ENCODE results near the gene CDK5RAP3. TPM values are rescaled to one million over a fixed set of nuclear protein-coding genes. Genes with fewer than 3 reads are reported as not detected.
A peak's percentile ranks its signal among the peaks of the same experiment; 100 is the strongest.

Gene CDK5RAP3
- total RNA-seq, 1 experiment from 2014 or later = 149 TPM

DNA sequence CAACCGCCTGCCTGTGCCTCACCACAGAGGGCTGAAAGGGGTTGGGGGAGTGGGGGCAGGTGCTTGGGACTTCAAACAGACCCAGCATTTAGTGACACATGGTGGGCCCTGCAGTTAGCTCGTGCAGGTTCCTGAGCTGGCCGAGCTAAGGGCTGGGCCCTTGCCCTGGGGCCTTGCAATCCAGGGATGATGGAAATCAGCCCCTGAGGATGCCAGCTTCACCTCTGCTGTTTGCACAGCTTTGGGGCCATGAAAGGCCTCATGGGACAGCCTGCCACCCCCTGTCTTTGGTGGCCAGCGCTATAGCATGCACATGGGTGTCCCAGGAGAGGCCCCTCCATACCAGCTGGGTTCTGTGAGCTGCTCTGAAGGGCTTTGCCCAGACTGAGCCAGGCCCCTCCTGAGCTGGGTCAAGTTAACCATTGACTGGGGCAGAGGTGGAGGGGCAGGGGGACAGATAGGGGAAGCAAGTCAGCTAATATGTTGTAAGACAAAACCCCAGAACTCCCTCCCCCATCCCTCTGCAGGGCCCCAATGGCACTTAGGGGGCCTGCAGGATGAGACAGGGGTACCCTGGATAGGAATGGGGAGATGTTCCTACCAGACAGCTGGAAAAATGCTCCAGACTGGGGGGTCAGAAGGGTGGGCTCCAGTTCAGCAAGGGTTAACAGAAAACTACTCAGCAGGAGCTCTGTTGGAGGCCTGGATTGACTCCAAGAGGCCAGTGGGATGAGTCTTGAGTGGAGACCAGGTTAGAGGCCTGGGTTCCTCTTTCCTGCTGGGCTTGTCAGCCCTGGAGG is 13.9 kb upstream of the CDK5RAP3 start:
- H3K56ac ChIP-seq (ENCODE audit: insufficient read length, low read depth, low read length) = no peak overlapping the region
- no peak overlapping the region for H3K27ac Mint-ChIP-seq
- H3K27me3 Mint-ChIP-seq (ENCODE audit: low read depth) = peaks cover 22% of the 10 kb centered on the region
- no peak overlapping the region for H2AFZ ChIP-seq (ENCODE audit: low read length)
- no CpG with 5 or more reads among the region's 4 CpGs for WGBS (ENCODE audit: extremely low coverage, insufficient read length, low lambda C conversion rate)
- H2BK15ac ChIP-seq (ENCODE audit: low read depth, low read length) = no peak overlapping the region
- H3K23me2 ChIP-seq (ENCODE audit: insufficient read length, low read depth, low read length, poor library complexity, severe bottlenecking) = no peaks in the 10 kb centered on the region
- H4K8ac ChIP-seq (replicated peaks; ENCODE audit: insufficient read length, low read depth, low read length) = no peak overlapping the region
- no peak overlapping the region for H3K18ac ChIP-seq (ENCODE audit: insufficient read length, low read depth, low read length)
- peaks cover 10 to 40% of the 10 kb centered on the region in 2 experiments for H3K4me1 Mint-ChIP-seq
- no peak overlapping the region for H2BK5ac ChIP-seq (ENCODE audit: insufficient read length, low read length)
- no peak overlapping the region for H2BK12ac ChIP-seq (ENCODE audit: insufficient read length, low read depth, low read length)
- H3K4me2 ChIP-seq (ENCODE audit: insufficient read depth, insufficient read length, low read length) = peak overlapping the region; percentile 22
- H3K23ac ChIP-seq (ENCODE audit: insufficient read length, low read depth, low read length) = no peak overlapping the region
- H3K79me1 ChIP-seq (ENCODE audit: insufficient read depth, low read depth, low read length, poor library complexity, severe bottlenecking) = no peaks in the 10 kb centered on the region
- no peak overlapping the region for H4K5ac ChIP-seq (ENCODE audit: insufficient read length, low read depth, low read length)
- no peak overlapping the region for H4K91ac ChIP-seq (ENCODE audit: insufficient read length, low read depth, low read length)
- no peaks in the 10 kb centered on the region; the same call in 1 of the 2 replicates for H3K4me1 ChIP-seq (ENCODE audit: insufficient read depth, low read length)
- no peaks in the 10 kb centered on the region for H3K36me3 Mint-ChIP-seq (ENCODE audit: insufficient read depth in 1 of 3, low read depth in 3 of 3)
- H2BK20ac ChIP-seq (ENCODE audit: low read depth, low read length, poor library complexity, severe bottlenecking) = no peak overlapping the region
- H3K4me3 Mint-ChIP-seq = no peak overlapping the region
- no peaks in the 10 kb centered on the region for H3K79me2 ChIP-seq (ENCODE audit: insufficient read depth, low read length)
- H3K27me3 ChIP-seq (ENCODE audit: insufficient read depth, low read length) = no peaks in the 10 kb centered on the region
- no peak overlapping the region for H3K4ac ChIP-seq (ENCODE audit: low read depth, low read length)
- H3K9me3 ChIP-seq (ENCODE audit: control insufficient read depth, low read depth, low read length) = no peaks in the 10 kb centered on the region
- H3T11ph ChIP-seq (ENCODE audit: low read length) = no peak overlapping the region
- no peak overlapping the region for H2BK120ac ChIP-seq (ENCODE audit: low read depth, low read length, poor library complexity, severe bottlenecking)
- no peak for DNase-seq
- peak overlapping the region; percentile 31; the same call in 1 of the 2 replicates for H3K14ac ChIP-seq (ENCODE audit: insufficient read depth, low read length)
- TF ChIP-seq, protein P1, sequence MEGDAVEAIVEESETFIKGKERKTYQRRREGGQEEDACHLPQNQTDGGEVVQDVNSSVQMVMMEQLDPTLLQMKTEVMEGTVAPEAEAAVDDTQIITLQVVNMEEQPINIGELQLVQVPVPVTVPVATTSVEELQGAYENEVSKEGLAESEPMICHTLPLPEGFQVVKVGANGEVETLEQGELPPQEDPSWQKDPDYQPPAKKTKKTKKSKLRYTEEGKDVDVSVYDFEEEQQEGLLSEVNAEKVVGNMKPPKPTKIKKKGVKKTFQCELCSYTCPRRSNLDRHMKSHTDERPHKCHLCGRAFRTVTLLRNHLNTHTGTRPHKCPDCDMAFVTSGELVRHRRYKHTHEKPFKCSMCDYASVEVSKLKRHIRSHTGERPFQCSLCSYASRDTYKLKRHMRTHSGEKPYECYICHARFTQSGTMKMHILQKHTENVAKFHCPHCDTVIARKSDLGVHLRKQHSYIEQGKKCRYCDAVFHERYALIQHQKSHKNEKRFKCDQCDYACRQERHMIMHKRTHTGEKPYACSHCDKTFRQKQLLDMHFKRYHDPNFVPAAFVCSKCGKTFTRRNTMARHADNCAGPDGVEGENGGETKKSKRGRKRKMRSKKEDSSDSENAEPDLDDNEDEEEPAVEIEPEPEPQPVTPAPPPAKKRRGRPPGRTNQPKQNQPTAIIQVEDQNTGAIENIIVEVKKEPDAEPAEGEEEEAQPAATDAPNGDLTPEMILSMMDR (conservative IDR thresholded peaks at IDR 0.05) = no peak
- H3K9ac ChIP-seq (ENCODE audit: extremely low read depth, insufficient read length, low read length) = no peak overlapping the region
- H3K9me3 Mint-ChIP-seq = no peaks in the 10 kb centered on the region
- H3K27ac ChIP-seq (ENCODE audit: insufficient read length, low read depth, low read length) = no peak overlapping the region
- H4K20me1 ChIP-seq (ENCODE audit: control insufficient read depth, insufficient read depth, insufficient read length) = no peaks in the 10 kb centered on the region
- H2AK5ac ChIP-seq (ENCODE audit: insufficient read length, low read length) = no peak overlapping the region
